ENCODE results near the gene SH3GL1.

SH3GL1 gene

DNA sequence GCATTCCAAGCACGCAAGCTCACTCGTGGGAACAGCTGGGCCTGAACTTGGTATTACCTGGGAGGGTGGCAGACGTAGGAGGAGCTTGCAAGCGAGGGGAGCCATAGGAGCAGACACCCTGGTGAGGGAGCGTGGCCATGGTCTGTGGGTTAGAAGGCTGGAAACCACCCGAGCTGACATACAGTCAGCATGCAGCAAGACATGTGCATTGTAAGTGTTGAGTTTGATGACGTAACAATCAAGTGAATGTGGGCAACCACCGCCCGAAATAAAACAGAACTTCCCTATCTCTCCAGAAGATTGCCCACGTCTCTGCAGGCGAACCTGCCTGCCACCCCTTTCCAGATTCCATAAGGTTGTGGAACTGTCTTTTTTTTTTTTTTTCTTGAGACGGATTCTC lies 30.4 kb upstream of the SH3GL1 start:
- no peaks in the 10 kb centered on the region for H3K36me3 ChIP-seq (ENCODE audit: insufficient read depth, low read length)
- no peaks in the 10 kb centered on the region for H3K9me3 ChIP-seq (ENCODE audit: low read length)
- no peak overlapping the region for H3K27ac ChIP-seq (ENCODE audit: low read depth, low read length)

DNA sequence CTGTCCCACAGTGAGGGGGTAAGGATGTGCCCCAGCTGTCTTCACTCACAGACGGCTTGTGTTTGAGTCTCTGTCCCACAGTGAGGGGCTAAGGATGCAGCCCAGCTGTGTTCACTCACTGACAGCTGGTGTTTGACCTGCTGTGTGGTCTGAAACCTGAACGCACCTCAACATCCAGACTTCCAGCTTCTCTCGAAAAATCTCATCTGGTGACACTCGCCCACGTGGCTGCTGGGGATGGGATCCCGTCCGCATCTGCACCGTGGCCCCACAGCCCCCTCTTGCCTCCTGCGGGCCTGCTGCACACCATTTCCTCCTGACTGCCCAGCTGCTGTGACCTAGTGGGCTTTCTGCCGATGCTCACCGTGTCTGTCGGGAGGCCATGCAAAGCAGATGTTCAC lies 29.4 kb upstream of the SH3GL1 start:
- Histone ChIP-seq H3K36me3 (ENCODE audit: insufficient read depth, low read length) (no peaks in the 10 kb centered on the region), H3K9me3 (ENCODE audit: low read length) (no peaks in the 10 kb centered on the region), H3K4me1 (ENCODE audit: insufficient read depth, low read length) (no peaks in the 10 kb centered on the region), H3K27me3 (ENCODE audit: control insufficient read depth in 1 of 2, insufficient read depth in 2 of 2, low read length in 2 of 2) (no peaks in the 10 kb centered on the region), H3K4me3 (ENCODE audit: low read depth in 1 of 2, low read length in 2 of 2) (no peak overlapping the region), H3K9ac (ENCODE audit: low read length) (no peak overlapping the region), H3K27ac (ENCODE audit: low read depth, low read length) (no peak overlapping the region)

More for the DNA sequence above, 30.4 kb upstream of the SH3GL1 start:
- no peak overlapping the region for H3K4me3 ChIP-seq (ENCODE audit: low read depth in 1 of 2, low read length in 2 of 2)
- H3K4me1 ChIP-seq (ENCODE audit: insufficient read depth, low read length), result no peaks in the 10 kb centered on the region
- H3K27me3 ChIP-seq (ENCODE audit: control insufficient read depth in 1 of 2, insufficient read depth in 2 of 2, low read length in 2 of 2), result no peaks in the 10 kb centered on the region
- H3K9ac ChIP-seq (ENCODE audit: low read length), result no peak overlapping the region

DNA sequence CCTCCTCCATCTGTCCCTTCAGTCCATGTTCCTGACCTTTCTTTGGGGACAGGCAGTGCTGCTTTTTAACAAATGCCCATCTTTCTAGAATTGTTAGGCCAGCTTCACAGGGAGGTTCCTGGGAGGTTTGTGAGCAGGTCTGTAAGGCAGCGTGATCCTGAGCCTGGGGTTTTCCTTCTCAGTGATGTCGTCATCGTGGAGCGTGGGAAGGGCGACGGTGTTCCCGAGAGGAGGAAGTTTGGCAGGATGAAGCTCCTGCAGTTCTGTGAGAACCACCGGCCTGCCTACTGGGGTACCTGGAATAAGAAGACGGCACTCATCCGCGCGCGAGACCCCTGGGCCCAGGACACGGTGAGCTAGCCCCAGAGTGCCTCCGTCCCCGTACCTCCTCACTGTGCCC lies 28.9 kb upstream of the SH3GL1 start:
- no peak overlapping the region for H3K4me3 ChIP-seq (ENCODE audit: low read depth in 1 of 2, low read length in 2 of 2)
- no peaks in the 10 kb centered on the region for H3K27me3 ChIP-seq (ENCODE audit: control insufficient read depth in 1 of 2, insufficient read depth in 2 of 2, low read length in 2 of 2)
- no peak overlapping the region for H3K9ac ChIP-seq (ENCODE audit: low read length)
- H3K9me3 ChIP-seq (ENCODE audit: low read length), result no peaks in the 10 kb centered on the region
- no peaks in the 10 kb centered on the region for H3K36me3 ChIP-seq (ENCODE audit: insufficient read depth, low read length)
- H3K27ac ChIP-seq (ENCODE audit: low read depth, low read length), result no peak overlapping the region
- no peaks in the 10 kb centered on the region for H3K4me1 ChIP-seq (ENCODE audit: insufficient read depth, low read length)

DNA sequence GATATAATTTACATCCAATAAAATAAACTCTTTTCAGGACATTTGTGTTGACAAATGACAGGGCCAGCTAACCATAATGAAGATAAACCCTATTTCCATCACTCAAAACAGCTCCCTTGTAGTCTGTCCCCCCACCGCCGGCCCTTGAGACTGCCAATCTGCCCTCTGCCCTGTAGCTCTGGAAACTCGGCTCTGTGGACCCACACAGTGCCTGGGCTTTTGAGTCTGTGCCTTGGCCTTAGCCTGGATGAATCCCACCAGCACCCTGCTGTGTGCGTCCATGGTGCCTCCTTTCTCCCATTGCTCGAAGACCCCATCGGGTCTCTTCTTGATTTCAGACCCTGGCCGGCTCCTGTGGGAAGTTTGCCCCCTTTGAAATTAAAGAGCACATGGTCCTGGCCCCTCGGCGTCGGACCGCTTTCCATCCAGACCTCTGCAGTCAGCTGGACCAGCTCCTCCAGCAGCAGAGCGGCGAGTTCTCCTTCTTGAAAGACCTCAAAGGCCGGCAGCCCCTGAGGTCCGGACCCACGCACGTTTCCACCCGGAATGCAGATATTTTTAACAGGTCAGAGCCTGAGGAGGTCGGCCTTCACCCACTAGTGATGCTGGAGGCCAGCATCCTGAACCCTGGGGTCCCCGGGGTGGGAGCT lies 28.1 kb upstream of the SH3GL1 start:
- H3K4me3 ChIP-seq (ENCODE audit: low read depth in 1 of 2, low read length in 2 of 2), result no peak overlapping the region
- no peak overlapping the region for H3K27ac ChIP-seq (ENCODE audit: low read depth, low read length)
- no peaks in the 10 kb centered on the region for H3K36me3 ChIP-seq (ENCODE audit: insufficient read depth, low read length)
- no peaks in the 10 kb centered on the region for H3K9me3 ChIP-seq (ENCODE audit: low read length)
- no peak overlapping the region for H3K9ac ChIP-seq (ENCODE audit: low read length)
- H3K4me1 ChIP-seq (ENCODE audit: insufficient read depth, low read length), result no peaks in the 10 kb centered on the region
- H3K27me3 ChIP-seq (ENCODE audit: control insufficient read depth in 1 of 2, insufficient read depth in 2 of 2, low read length in 2 of 2), result no peaks in the 10 kb centered on the region

DNA sequence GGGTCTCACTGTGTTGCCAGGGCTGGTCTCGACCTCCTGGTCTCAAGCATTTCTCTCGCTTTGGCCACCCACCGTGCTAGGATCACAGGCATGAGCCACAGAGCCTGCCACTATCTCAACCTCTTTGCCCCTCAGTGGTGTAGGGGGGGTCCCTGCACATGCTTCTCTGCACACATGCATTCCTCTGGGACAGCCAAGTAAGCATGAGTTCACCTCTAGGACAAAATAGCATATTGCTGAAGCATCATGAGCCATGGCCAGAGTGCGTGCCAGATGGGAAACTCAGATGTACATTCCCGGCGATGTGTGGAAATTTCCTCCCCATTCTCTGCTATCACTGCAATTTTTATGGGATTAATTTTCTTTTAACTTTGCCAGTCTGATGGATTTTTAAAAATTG lies 25.2 kb upstream of the SH3GL1 start:
- no peaks in the 10 kb centered on the region for H3K9me3 ChIP-seq (ENCODE audit: low read length)
- no peak overlapping the region for H3K27ac ChIP-seq (ENCODE audit: low read depth, low read length)
- no peaks in the 10 kb centered on the region for H3K27me3 ChIP-seq (ENCODE audit: control insufficient read depth in 1 of 2, insufficient read depth in 2 of 2, low read length in 2 of 2)
- no peak overlapping the region for H3K9ac ChIP-seq (ENCODE audit: low read length)
- H3K4me3 ChIP-seq (ENCODE audit: low read depth in 1 of 2, low read length in 2 of 2), result no peak overlapping the region
- H3K4me1 ChIP-seq (ENCODE audit: insufficient read depth, low read length), result no peaks in the 10 kb centered on the region
- no peaks in the 10 kb centered on the region for H3K36me3 ChIP-seq (ENCODE audit: insufficient read depth, low read length)

DNA sequence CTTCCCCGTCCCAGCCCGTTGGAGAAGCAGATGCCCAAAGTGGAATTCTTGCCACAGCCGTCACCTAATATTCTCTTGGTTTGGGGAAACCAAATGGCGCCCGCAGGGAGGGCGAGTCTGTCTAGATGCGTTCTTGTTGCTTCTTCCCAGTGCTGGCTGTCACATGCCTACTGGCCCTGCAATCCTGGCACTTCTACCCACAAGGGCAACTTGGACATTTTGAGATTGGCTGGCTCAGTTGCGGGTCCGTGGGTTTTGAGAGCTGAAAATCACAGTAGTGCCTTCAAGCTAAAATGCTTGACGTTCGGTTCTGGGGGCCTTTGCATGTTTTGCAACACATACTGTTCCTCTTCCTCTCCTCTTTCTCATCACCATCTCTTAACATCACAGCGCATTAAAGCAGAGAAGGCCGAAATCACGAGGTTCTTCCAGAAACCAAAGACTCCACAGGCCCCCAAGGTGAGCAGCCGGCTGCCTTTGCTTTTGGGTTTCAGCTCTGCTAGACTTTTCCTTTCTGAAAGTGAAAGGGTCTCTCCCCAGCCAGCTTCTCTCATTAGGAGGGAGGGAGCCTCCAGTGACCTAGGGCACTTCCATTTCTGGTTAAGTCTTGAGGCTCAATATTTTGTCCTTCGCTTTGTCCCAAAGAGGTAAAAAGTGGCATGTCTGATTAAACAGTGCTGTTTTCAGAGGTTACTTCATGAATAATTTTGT lies 23.2 kb upstream of the SH3GL1 start:
- Histone ChIP-seq H3K4me3 (ENCODE audit: low read depth in 1 of 2, low read length in 2 of 2) (no peak overlapping the region), H3K4me1 (ENCODE audit: insufficient read depth, low read length) (no peaks in the 10 kb centered on the region), H3K9ac (ENCODE audit: low read length) (no peak overlapping the region), H3K27me3 (ENCODE audit: control insufficient read depth in 1 of 2, insufficient read depth in 2 of 2, low read length in 2 of 2) (no peaks in the 10 kb centered on the region), H3K27ac (ENCODE audit: low read depth, low read length) (no peak overlapping the region), H3K36me3 (ENCODE audit: insufficient read depth, low read length) (no peaks in the 10 kb centered on the region), H3K9me3 (ENCODE audit: low read length) (no peaks in the 10 kb centered on the region)

DNA sequence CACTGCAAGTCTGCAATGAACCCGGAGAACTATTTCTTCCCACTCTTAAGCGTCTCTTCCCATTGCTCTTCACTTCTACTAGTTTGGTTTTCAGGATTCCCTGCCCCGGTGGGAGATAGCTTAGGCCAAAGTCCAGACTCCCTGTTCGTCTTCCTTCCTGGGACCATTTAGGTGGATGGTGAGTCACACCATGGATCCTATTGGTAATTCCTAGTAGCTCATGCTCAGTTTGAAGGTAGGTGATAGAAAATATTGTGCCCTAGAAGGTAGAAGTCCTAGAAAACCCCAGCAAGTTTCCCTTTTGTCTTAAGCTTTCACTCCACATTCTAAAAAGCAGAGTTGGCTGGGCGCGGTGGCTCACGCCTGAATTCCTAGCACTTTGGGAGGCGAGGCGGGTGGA lies 15.9 kb upstream of the SH3GL1 start:
- H3K4me1 ChIP-seq (ENCODE audit: insufficient read depth, low read length), result no peaks in the 10 kb centered on the region
- no peak overlapping the region for H3K27ac ChIP-seq (ENCODE audit: low read depth, low read length)
- no peaks in the 10 kb centered on the region for H3K27me3 ChIP-seq (ENCODE audit: control insufficient read depth in 1 of 2, insufficient read depth in 2 of 2, low read length in 2 of 2)
- H3K9me3 ChIP-seq (ENCODE audit: low read length), result no peaks in the 10 kb centered on the region
- H3K36me3 ChIP-seq (ENCODE audit: insufficient read depth, low read length), result no peaks in the 10 kb centered on the region
- H3K4me3 ChIP-seq (ENCODE audit: low read depth in 1 of 2, low read length in 2 of 2), result no peak overlapping the region
- H3K9ac ChIP-seq (ENCODE audit: low read length), result no peak overlapping the region

DNA sequence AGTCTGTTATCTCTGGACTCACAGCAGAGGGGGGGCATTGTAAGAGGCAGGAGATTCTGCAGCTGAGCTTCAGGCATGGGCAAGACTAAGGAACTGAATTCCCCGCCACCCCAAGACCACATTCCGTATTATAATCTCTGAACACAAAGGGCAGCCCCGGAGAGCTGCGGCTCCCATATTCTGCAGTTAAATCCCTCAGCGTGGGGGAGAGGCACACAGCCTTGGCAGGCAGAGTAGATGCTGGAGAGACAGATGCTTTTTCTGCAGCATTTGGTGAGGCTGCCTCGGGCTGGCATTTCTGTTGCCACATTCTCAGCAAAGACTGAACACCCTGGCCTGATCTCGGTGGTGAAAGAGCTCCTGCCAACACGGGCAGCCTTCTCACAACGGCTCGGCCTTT lies 15.0 kb upstream of the SH3GL1 start:
- Histone ChIP-seq H3K9ac (ENCODE audit: low read length) (no peak overlapping the region), H3K36me3 (ENCODE audit: insufficient read depth, low read length) (no peaks in the 10 kb centered on the region), H3K9me3 (ENCODE audit: low read length) (no peaks in the 10 kb centered on the region), H3K4me3 (ENCODE audit: low read depth in 1 of 2, low read length in 2 of 2) (no peak overlapping the region), H3K27ac (ENCODE audit: low read depth, low read length) (no peak overlapping the region), H3K27me3 (ENCODE audit: control insufficient read depth in 1 of 2, insufficient read depth in 2 of 2, low read length in 2 of 2) (no peaks in the 10 kb centered on the region), H3K4me1 (ENCODE audit: insufficient read depth, low read length) (no peaks in the 10 kb centered on the region)

DNA sequence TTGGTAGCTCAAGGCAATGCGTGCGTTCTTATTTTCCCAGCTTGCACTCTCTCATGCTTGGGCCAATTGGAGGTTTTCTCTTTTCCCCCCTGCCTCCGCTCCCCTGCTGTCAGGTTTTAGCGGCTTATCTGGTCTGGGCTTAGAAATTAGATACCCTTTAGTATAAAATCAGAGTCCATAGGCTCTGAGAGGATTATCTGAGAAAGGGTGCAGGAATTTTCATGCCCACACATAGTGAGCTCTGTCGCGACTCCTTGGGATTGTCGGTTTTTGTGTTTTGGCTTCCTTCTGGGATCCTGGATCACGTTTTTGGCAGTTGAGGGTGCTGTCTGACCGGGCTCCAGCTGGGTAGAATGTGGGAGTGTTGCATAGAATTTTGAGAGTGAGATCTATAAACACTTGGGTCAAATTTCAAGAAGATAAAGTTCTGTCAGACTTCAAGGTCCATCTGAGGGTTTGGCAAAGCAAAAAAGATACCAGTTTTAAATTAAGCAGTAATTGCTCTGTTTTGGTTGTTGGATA lies 14.5 kb upstream of the SH3GL1 start:
- H3K36me3 ChIP-seq (ENCODE audit: insufficient read depth, low read length), result peaks cover under 1% of the 10 kb centered on the region
- H3K9ac ChIP-seq (ENCODE audit: low read length), result no peak overlapping the region
- H3K4me3 ChIP-seq (ENCODE audit: low read depth in 1 of 2, low read length in 2 of 2), result no peak overlapping the region
- H3K4me1 ChIP-seq (ENCODE audit: insufficient read depth, low read length), result no peaks in the 10 kb centered on the region
- H3K27me3 ChIP-seq (ENCODE audit: control insufficient read depth in 1 of 2, insufficient read depth in 2 of 2, low read length in 2 of 2), result no peaks in the 10 kb centered on the region
- no peaks in the 10 kb centered on the region for H3K9me3 ChIP-seq (ENCODE audit: low read length)
- H3K27ac ChIP-seq (ENCODE audit: low read depth, low read length), result no peak overlapping the region

DNA sequence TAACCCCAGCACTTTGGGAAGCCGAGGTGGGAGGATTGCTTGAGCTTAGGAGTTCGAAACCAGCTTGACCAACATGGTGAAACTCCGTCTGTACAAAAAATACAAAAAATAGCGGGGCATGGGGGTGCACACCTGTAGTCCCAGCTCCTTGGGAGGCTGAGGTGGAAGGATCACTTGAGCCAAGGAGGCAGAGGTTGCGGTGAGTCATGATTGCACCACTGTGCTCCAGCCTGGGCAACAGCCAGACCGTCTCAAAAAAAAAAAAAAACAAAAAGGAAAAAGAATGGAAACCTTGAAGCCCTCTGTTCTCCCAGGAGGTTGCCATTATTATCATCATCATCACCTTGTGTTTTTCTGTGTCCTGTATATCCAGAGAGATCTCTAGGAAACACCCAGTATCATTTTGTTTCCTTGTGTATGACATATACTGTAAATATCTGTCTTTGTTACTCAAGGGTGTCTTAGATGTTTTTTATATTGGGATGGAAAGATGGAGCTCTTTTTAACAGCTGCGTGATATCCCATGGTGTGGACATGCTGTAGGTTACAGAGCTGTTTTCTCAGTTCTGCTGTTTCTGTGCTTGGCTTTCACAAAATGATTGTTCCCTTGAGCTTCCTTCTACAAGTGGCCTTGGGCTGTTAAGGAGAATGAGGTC lies 13.9 kb upstream of the SH3GL1 start:
- H3K4me3 ChIP-seq (ENCODE audit: low read depth in 1 of 2, low read length in 2 of 2), result no peak overlapping the region
- no peak overlapping the region for H3K9ac ChIP-seq (ENCODE audit: low read length)
- H3K9me3 ChIP-seq (ENCODE audit: low read length), result no peaks in the 10 kb centered on the region
- no peaks in the 10 kb centered on the region for H3K4me1 ChIP-seq (ENCODE audit: insufficient read depth, low read length)
- H3K27me3 ChIP-seq (ENCODE audit: control insufficient read depth in 1 of 2, insufficient read depth in 2 of 2, low read length in 2 of 2), result no peaks in the 10 kb centered on the region
- no peak overlapping the region for H3K27ac ChIP-seq (ENCODE audit: low read depth, low read length)
- peaks cover 6% of the 10 kb centered on the region for H3K36me3 ChIP-seq (ENCODE audit: insufficient read depth, low read length)

DNA sequence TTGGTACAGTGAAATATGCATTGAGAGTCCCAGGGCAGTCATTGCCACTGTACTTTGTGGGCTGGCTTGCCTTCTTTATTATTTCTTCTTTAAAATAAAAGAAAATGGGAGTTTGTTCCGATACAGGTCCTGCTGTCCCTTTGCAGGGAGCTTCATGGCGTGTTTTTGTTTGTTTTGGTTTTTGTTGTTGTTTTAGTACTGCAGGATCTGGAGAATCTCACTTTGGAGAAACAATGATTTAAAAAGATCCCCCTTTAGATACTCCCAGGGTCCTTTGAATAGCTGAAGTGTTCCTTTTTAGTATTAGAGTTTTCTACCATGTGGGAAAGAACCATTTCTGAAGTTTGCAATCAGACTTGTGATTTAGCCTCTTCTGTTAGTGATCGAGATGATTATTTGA lies 13.2 kb upstream of the SH3GL1 start:
- Histone ChIP-seq H3K4me3 (ENCODE audit: low read depth in 1 of 2, low read length in 2 of 2) (no peak overlapping the region), H3K27ac (ENCODE audit: low read depth, low read length) (no peak overlapping the region), H3K36me3 (ENCODE audit: insufficient read depth, low read length) (peaks cover 6% of the 10 kb centered on the region), H3K27me3 (ENCODE audit: control insufficient read depth in 1 of 2, insufficient read depth in 2 of 2, low read length in 2 of 2) (no peaks in the 10 kb centered on the region), H3K4me1 (ENCODE audit: insufficient read depth, low read length) (no peaks in the 10 kb centered on the region), H3K9me3 (ENCODE audit: low read length) (no peaks in the 10 kb centered on the region), H3K9ac (ENCODE audit: low read length) (no peak overlapping the region)

All from muscle layer of colon (tissue), 2 donors.